GM18868 (cell line): ENCODE data around the gene ABCA4.
"Not testable (repeated sequence)": the region's sequence is repeated elsewhere in the genome, so short reads cannot be mapped to it uniquely, and the experiment has no call there.

Experiments
- ATAC-seq: cut with Tn5 transposase; IDR thresholded peaks from one replicate; pipeline ENCODE4 v1.9.1; 2021; ENCODE audit warnings: mild to moderate bottlenecking, moderate library complexity; ENCODE audit not compliant: unreplicated experiment

Gene ABCA4

GRCh38 chr1:93960641-93961147, 160.3 kb downstream of the ABCA4 start:
- no peak for ATAC-seq

GRCh38 chr1:93959413-93959812, 161.5 kb downstream of the ABCA4 start:
- no peak for ATAC-seq

GRCh38 chr1:93958726-93959100, 162.2 kb downstream of the ABCA4 start:
- ATAC-seq: no peak

DNA sequence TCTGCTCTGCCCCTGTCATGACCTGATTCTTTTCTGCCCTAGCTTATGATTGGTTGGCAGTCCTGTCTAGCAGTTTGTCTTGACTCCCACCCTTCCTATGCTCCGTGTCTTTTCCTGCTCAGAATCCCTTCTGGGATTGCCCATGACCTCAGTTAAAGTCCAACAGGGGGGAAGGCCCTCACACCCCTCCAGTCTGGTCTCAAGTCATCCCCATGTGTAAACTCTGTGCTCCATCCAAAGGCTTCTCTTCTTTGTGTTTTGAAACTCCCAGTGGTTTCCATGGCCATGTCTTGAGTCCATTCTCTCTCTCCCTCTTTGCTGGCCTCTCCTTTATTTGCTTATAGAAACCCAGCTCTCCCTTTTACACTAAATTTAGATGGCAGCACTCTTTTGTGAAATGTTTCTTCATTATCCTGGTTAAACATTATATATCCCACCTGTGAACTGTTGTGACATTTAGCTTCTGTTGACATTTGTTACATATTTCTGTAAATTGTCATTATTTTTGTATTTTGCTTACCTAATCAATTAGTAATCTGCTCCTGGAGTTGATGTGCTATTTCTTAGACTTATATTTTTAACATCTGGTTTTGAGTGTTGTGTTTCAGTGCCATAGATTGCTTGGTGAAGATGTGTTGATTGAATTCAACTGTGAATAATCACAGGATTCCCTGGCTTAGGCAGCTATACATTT, 162.8 kb downstream of the ABCA4 start:
- no peak for ATAC-seq

GRCh38 chr1:93955765-93956164, 165.2 kb downstream of the ABCA4 start:
- no peak for ATAC-seq

GRCh38 chr1:93947002-93947686, 173.8 kb downstream of the ABCA4 start:
- ATAC-seq: not testable (repeated sequence)
